ENCODE data around the gene PLCG1. TPM values are rescaled to one million over a fixed set of nuclear protein-coding genes. Genes with fewer than 3 reads are reported as not detected.
A peak's percentile ranks its signal among the peaks of the same experiment; 100 is the strongest.

PLCG1 gene
- total RNA-seq, 4 donors from 2014 or later = 82.7 to 377 (median 155) TPM

- TF ChIP-seq CTCF (IDR thresholded peaks at IDR 0.05) (no peak), POLR2AphosphoS5 (IDR thresholded peaks at IDR 0.05) (no peak), EP300 (IDR thresholded peaks at IDR 0.05; ENCODE audit: low read depth) (no peak), POLR2A (IDR thresholded peaks at IDR 0.05) (no peak)
- no peaks in the 10 kb centered on the region for H3K27me3 ChIP-seq
- peaks cover 0 to 6% (median 0%) of the 10 kb centered on the region in 4 donors for H3K4me1 ChIP-seq
- no peak overlapping the region for H3K27ac ChIP-seq
- WGBS, 2 donors (ENCODE audit: low coverage in 1 of 2) = 80 to 100% methylated on average over 1 to 4 of the region's 11 CpGs
- in situ Hi-C loops (cut with MboI; ENCODE audit: low pct_ligation_motif_present in 1 of 4, low pct_unique_long_range_greater_than_20kb in 1 of 4, low sequenced_read_pairs in 3 of 4) (no loop called here), intact Hi-C loops (cut with DNase I; ENCODE audit: low total_unique reads) (no loop called here)
- H3K4me3 ChIP-seq = no peak overlapping the region
- DNase-seq = no peak
- H3K9me3 ChIP-seq = no peaks in the 10 kb centered on the region
- peaks cover 0 to 43% (median 26%) of the 10 kb centered on the region in 4 donors for H3K36me3 ChIP-seq
Observed at GRCh38 chr20:41163821-41164220, 26.5 kb downstream of the PLCG1 start.

- Histone ChIP-seq H3K27ac (no peak overlapping the region), H3K27me3 (no peaks in the 10 kb centered on the region), H3K36me3 (peaks cover 0 to 51% (median 30%) of the 10 kb centered on the region in 4 donors), H3K4me3 (no peak overlapping the region), H3K4me1 (peaks cover 0 to 6% (median 0%) of the 10 kb centered on the region in 4 donors), H3K9me3 (no peaks in the 10 kb centered on the region)
- intact Hi-C loops (cut with DNase I; ENCODE audit: low total_unique reads) = no loop called here
- DNase-seq = no peak
- 80 to 89% methylated on average over 1 to 24 of the region's 24 CpGs for WGBS, 2 donors (ENCODE audit: low coverage in 1 of 2)
- no peak for TF ChIP-seq CTCF (IDR thresholded peaks at IDR 0.05)
- TF ChIP-seq EP300 (IDR thresholded peaks at IDR 0.05; ENCODE audit: low read depth) = no peak
- no peak for TF ChIP-seq POLR2AphosphoS5 (IDR thresholded peaks at IDR 0.05)
- in situ Hi-C loops (cut with MboI; ENCODE audit: low pct_ligation_motif_present in 1 of 4, low pct_unique_long_range_greater_than_20kb in 1 of 4, low sequenced_read_pairs in 3 of 4) = no loop called here
Observed at GRCh38 chr20:41165001-41165882, 27.9 kb downstream of the PLCG1 start.

GRCh38 chr20:41166201-41167117, 29.1 kb downstream of the PLCG1 start:
- Histone ChIP-seq H3K27me3 (no peaks in the 10 kb centered on the region), H3K4me3 (no peak overlapping the region), H3K36me3 (peaks cover 0 to 51% (median 30%) of the 10 kb centered on the region in 4 donors), H3K4me1 (peaks cover 0 to 4% (median 0%) of the 10 kb centered on the region in 4 donors), H3K27ac (no peak overlapping the region), H3K9me3 (no peaks in the 10 kb centered on the region)
- intact Hi-C loops (cut with DNase I; ENCODE audit: low total_unique reads) = no loop called here
- peak; percentile 5 for DNase-seq
- TF ChIP-seq CTCF (IDR thresholded peaks at IDR 0.05) (no peak), POLR2AphosphoS5 (IDR thresholded peaks at IDR 0.05) (no peak), POLR2A (IDR thresholded peaks at IDR 0.05) (no peak), EP300 (IDR thresholded peaks at IDR 0.05; ENCODE audit: low read depth) (no peak)
- 96 to 100% methylated on average over 1 to 27 of the region's 27 CpGs for WGBS, 2 donors (ENCODE audit: low coverage in 1 of 2)
- in situ Hi-C loops (cut with MboI; ENCODE audit: low pct_ligation_motif_present in 1 of 4, low pct_unique_long_range_greater_than_20kb in 1 of 4, low sequenced_read_pairs in 3 of 4) = no loop called here

GRCh38 chr20:41167118-41167470, 29.8 kb downstream of the PLCG1 start:
- peak; percentile 5 for DNase-seq
- in situ Hi-C loops (cut with MboI; ENCODE audit: low pct_ligation_motif_present in 1 of 4, low pct_unique_long_range_greater_than_20kb in 1 of 4, low sequenced_read_pairs in 3 of 4) = no loop called here
- H3K4me1 ChIP-seq = peaks cover 0 to 4% (median 1%) of the 10 kb centered on the region in 4 donors

More at GRCh38 chr20:41167118-41167470, 29.8 kb downstream of the PLCG1 start:
- H3K9me3 ChIP-seq = no peaks in the 10 kb centered on the region
- H3K27ac ChIP-seq = no peak overlapping the region
- peaks cover 0 to 51% (median 30%) of the 10 kb centered on the region in 4 donors for H3K36me3 ChIP-seq
- H3K4me3 ChIP-seq = no peak overlapping the region
- H3K27me3 ChIP-seq = no peaks in the 10 kb centered on the region
- intact Hi-C loops (cut with DNase I; ENCODE audit: low total_unique reads) = no loop called here
- TF ChIP-seq POLR2AphosphoS5 (IDR thresholded peaks at IDR 0.05) (no peak), EP300 (IDR thresholded peaks at IDR 0.05; ENCODE audit: low read depth) (no peak), POLR2A (IDR thresholded peaks at IDR 0.05) (no peak), CTCF (IDR thresholded peaks at IDR 0.05) (no peak)
- WGBS, 2 donors (ENCODE audit: low coverage in 1 of 2) = 97 to 100% methylated on average over 1 to 3 of the region's 3 CpGs

Measured in transverse colon (tissue), 4 donors.